Esophagus squamous epithelium (tissue), 4 donors: ENCODE results near the gene THSD8.

ENCODE experiments used
- POLR2A ChIP-seq, 4 donors: fragments of 450-650 bp; IDR thresholded peaks; one replicate each; pipeline ENCODE4 v1.6.1; 2017; ENCODE audit warnings: antibody characterized with exemption in 4 of 4, mild to moderate bottlenecking in 4 of 4, moderate library complexity in 3 of 4
- TF ChIP-seq, protein P1 (sequence below), 6 experiments: fragments of 450-650 bp in 4 of 6; fragments of 200-600 bp in 2 of 6; sonication (generic) in 2 of 6; IDR thresholded peaks; one replicate each; pipeline ENCODE4 v1.5.1; 2016 to 2019; ENCODE audit warnings: antibody characterized with exemption in 6 of 6, mild to moderate bottlenecking in 4 of 6, moderate library complexity in 4 of 6

DNA sequence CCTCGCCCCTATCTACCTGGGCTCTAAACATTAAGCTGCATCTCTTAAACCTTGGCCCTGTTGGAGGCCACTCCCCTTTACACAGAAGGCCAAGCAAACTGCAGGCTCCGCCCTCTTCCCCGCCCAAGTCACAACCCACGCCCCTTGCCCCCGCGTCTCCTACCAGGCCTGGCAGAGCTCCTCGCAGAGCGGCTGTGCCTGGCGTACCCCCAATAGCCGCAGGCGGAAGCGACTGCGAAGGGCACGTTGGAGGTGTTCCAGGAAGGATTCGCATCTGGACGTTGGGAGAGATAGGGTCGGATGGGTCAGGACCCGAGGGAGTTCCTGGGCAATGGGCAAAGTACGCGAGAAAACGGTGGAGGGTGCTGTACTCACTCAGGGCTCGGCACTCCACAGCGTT lies 26.6 kb downstream of the THSD8 start:
- no peak for TF ChIP-seq POLR2A (IDR thresholded peaks at IDR 0.05)
- TF ChIP-seq, protein P1, sequence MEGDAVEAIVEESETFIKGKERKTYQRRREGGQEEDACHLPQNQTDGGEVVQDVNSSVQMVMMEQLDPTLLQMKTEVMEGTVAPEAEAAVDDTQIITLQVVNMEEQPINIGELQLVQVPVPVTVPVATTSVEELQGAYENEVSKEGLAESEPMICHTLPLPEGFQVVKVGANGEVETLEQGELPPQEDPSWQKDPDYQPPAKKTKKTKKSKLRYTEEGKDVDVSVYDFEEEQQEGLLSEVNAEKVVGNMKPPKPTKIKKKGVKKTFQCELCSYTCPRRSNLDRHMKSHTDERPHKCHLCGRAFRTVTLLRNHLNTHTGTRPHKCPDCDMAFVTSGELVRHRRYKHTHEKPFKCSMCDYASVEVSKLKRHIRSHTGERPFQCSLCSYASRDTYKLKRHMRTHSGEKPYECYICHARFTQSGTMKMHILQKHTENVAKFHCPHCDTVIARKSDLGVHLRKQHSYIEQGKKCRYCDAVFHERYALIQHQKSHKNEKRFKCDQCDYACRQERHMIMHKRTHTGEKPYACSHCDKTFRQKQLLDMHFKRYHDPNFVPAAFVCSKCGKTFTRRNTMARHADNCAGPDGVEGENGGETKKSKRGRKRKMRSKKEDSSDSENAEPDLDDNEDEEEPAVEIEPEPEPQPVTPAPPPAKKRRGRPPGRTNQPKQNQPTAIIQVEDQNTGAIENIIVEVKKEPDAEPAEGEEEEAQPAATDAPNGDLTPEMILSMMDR (IDR thresholded peaks at IDR 0.05) = no peak
